ENCODE measurements around the gene PTTG1IP. TPM values are rescaled to one million over a fixed set of nuclear protein-coding genes. Genes with fewer than 3 reads are reported as not detected.

Gene PTTG1IP
- total and polyA plus RNA-seq, 2 donors (not counting 1 experiment from before 2014, with no cell fraction given): 30.7 to 58.6 TPM

- intact Hi-C loops (cut with micrococcal nuclease): no loop called here
Observed at GRCh38 chr21:44898851-44899767, 25.6 kb upstream of the PTTG1IP start.

GRCh38 chr21:44898011-44898488 lies 24.6 kb upstream of the PTTG1IP start:
- Histone ChIP-seq H3K4me2 (replicated peaks; ENCODE audit: low read depth, low read length, poor library complexity, severe bottlenecking) (no peak overlapping the region), H3K27me3 (replicated peaks in 1 of 4; ENCODE audit: control extremely low read depth in 1 of 4, control insufficient read depth in 3 of 4, insufficient read depth in 4 of 4, low read length in 3 of 4) (no peaks in the 10 kb centered on the region), H3K9me3 (ENCODE audit: control extremely low read depth in 1 of 3, control insufficient read depth in 2 of 3, insufficient read depth in 1 of 3, low read length in 2 of 3) (peaks cover 0 to 3% (median 0%) of the 10 kb centered on the region in 3 donors), H3K79me2 (ENCODE audit: control insufficient read depth, insufficient read depth, low read length) (no peaks in the 10 kb centered on the region), H4K20me1 (ENCODE audit: control insufficient read depth, insufficient read depth, low read length, poor library complexity, severe bottlenecking) (peaks cover 42% of the 10 kb centered on the region), H3K9ac (ENCODE audit: low read length) (no peak overlapping the region), H2AFZ (ENCODE audit: insufficient read depth, low read depth, low read length, poor library complexity, severe bottlenecking) (no peak overlapping the region), H3K4me3 (ENCODE audit: control extremely low read depth in 1 of 5, extremely low read depth in 1 of 5, insufficient read depth in 1 of 5, low read depth in 2 of 5, low read length in 4 of 5) (no peak overlapping the region), H3K4me1 (ENCODE audit: control insufficient read depth in 2 of 2, insufficient read depth in 2 of 2, low read length in 2 of 2) (peaks cover 0 to 13% of the 10 kb centered on the region in 2 donors), H3K27ac (ENCODE audit: low read length in 2 of 2) (no peak overlapping the region), H3K36me3 (replicated peaks in 1 of 2; ENCODE audit: control extremely low read depth in 1 of 2, control insufficient read depth in 1 of 2, extremely low read depth in 1 of 2, insufficient read depth in 2 of 2, low read length in 1 of 2) (peaks cover 8 to 67% of the 10 kb centered on the region in 2 experiments)
- intact Hi-C loops (cut with micrococcal nuclease): no loop called here
- CTCF ChIA-PET: interaction anchor here (0.9 to 12.5 kb wide), 3 partner anchors 16 to 33 kb away, joined by 3 to 204 read pairs (median 4); no protein-coding TSS in a partner anchor
- ATAC-seq (ENCODE audit: low read depth): no peak
- H3K9me3 Mint-ChIP-seq (ENCODE audit: insufficient read depth): no peaks in the 10 kb centered on the region
- POLR2A ChIA-PET: interaction anchor here (1.2 to 1.4 kb wide), 2 partner anchors 9 to 34 kb away, joined by 4 to 5 read pairs; no protein-coding TSS in a partner anchor
- no peak for DNase-seq
- no peak overlapping the region for H3K27ac Mint-ChIP-seq
- no peaks in the 10 kb centered on the region for H3K27me3 Mint-ChIP-seq
- 93% methylated on average over 13 of the region's 13 CpGs for WGBS (ENCODE audit: insufficient coverage)
- peaks cover 25% of the 10 kb centered on the region for H3K4me1 Mint-ChIP-seq
- no peak overlapping the region for H3K4me3 Mint-ChIP-seq
- TF ChIP-seq, protein P1, sequence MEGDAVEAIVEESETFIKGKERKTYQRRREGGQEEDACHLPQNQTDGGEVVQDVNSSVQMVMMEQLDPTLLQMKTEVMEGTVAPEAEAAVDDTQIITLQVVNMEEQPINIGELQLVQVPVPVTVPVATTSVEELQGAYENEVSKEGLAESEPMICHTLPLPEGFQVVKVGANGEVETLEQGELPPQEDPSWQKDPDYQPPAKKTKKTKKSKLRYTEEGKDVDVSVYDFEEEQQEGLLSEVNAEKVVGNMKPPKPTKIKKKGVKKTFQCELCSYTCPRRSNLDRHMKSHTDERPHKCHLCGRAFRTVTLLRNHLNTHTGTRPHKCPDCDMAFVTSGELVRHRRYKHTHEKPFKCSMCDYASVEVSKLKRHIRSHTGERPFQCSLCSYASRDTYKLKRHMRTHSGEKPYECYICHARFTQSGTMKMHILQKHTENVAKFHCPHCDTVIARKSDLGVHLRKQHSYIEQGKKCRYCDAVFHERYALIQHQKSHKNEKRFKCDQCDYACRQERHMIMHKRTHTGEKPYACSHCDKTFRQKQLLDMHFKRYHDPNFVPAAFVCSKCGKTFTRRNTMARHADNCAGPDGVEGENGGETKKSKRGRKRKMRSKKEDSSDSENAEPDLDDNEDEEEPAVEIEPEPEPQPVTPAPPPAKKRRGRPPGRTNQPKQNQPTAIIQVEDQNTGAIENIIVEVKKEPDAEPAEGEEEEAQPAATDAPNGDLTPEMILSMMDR (IDR thresholded peaks at IDR 0.05): no peak
- TF ChIP-seq EZH2 (IDR thresholded peaks at IDR 0.05; ENCODE audit: borderline replicate concordance, insufficient read depth, low read depth, low read length, poor library complexity, severe bottlenecking): no peak

More at GRCh38 chr21:44898851-44899767, 25.6 kb upstream of the PTTG1IP start:
- no peaks in the 10 kb centered on the region for H3K27me3 Mint-ChIP-seq
- H2AFZ ChIP-seq (ENCODE audit: insufficient read depth, low read depth, low read length, poor library complexity, severe bottlenecking): no peak overlapping the region
- 92% methylated on average over 49 of the region's 49 CpGs for WGBS (ENCODE audit: insufficient coverage)
- H3K9me3 ChIP-seq (ENCODE audit: control extremely low read depth in 1 of 3, control insufficient read depth in 2 of 3, insufficient read depth in 1 of 3, low read length in 2 of 3): peaks cover 0 to 3% (median 0%) of the 10 kb centered on the region in 3 donors
- peaks cover 52% of the 10 kb centered on the region for H4K20me1 ChIP-seq (ENCODE audit: control insufficient read depth, insufficient read depth, low read length, poor library complexity, severe bottlenecking)
- H3K9ac ChIP-seq (ENCODE audit: low read length): no peak overlapping the region
- H3K27ac Mint-ChIP-seq: no peak overlapping the region
- H3K4me3 Mint-ChIP-seq: no peak overlapping the region
- peaks cover 16% of the 10 kb centered on the region for H3K4me1 Mint-ChIP-seq
- ChIA-PET POLR2A (no interaction called here), CTCF (interaction anchor here (0.9 to 12.5 kb wide), 2 partner anchors 21 to 32 kb away, joined by 4 to 204 read pairs; no protein-coding TSS in a partner anchor)
- no peak for TF ChIP-seq EZH2 (IDR thresholded peaks at IDR 0.05; ENCODE audit: borderline replicate concordance, insufficient read depth, low read depth, low read length, poor library complexity, severe bottlenecking)
- DNase-seq (no peak), ATAC-seq (ENCODE audit: low read depth) (no peak)
- no peaks in the 10 kb centered on the region for H3K27me3 ChIP-seq (replicated peaks in 1 of 4; ENCODE audit: control extremely low read depth in 1 of 4, control insufficient read depth in 3 of 4, insufficient read depth in 4 of 4, low read length in 3 of 4)
- peaks cover under 1% of the 10 kb centered on the region for H3K79me2 ChIP-seq (ENCODE audit: control insufficient read depth, insufficient read depth, low read length)
- H3K4me2 ChIP-seq (replicated peaks; ENCODE audit: low read depth, low read length, poor library complexity, severe bottlenecking): no peak overlapping the region
- peaks cover 8 to 78% of the 10 kb centered on the region in 2 experiments for H3K36me3 ChIP-seq (replicated peaks in 1 of 2; ENCODE audit: control extremely low read depth in 1 of 2, control insufficient read depth in 1 of 2, extremely low read depth in 1 of 2, insufficient read depth in 2 of 2, low read length in 1 of 2)
- no peak overlapping the region for H3K27ac ChIP-seq (ENCODE audit: low read length in 2 of 2)
- no peak overlapping the region for H3K4me3 ChIP-seq (ENCODE audit: control extremely low read depth in 1 of 5, extremely low read depth in 1 of 5, insufficient read depth in 1 of 5, low read depth in 2 of 5, low read length in 4 of 5)
- peaks cover 0 to 7% of the 10 kb centered on the region in 2 donors for H3K4me1 ChIP-seq (ENCODE audit: control insufficient read depth in 2 of 2, insufficient read depth in 2 of 2, low read length in 2 of 2)
- H3K9me3 Mint-ChIP-seq (ENCODE audit: insufficient read depth): no peaks in the 10 kb centered on the region
